Measurements from ENCODE around the gene CLDN18.

CLDN18 gene

GRCh38 chr3:138009476-138010272 is at the start of gene CLDN18:
CLDN18 (plus strand) TSS chr3:138010165; CDS start chr3:138010226, 61 bp downstream.
- no peak for DNase-seq (ENCODE audit: low spot score)

GRCh38 chr3:137962251-137962650 is 47.7 kb upstream of the CLDN18 start:
- DNase-seq (ENCODE audit: low spot score), result no peak

GRCh38 chr3:137963463-137963862 is 46.5 kb upstream of the CLDN18 start:
- DNase-seq (ENCODE audit: low spot score), result no peak

- peak; percentile 85 for DNase-seq (ENCODE audit: low spot score)
Observed at GRCh38 chr3:137970914-137971831, 38.8 kb upstream of the CLDN18 start.

- no peak for DNase-seq (ENCODE audit: low spot score)
Observed at GRCh38 chr3:137972396-137972795, 37.6 kb upstream of the CLDN18 start.

GRCh38 chr3:137978328-137978727 is 31.6 kb upstream of the CLDN18 start:
- DNase-seq (ENCODE audit: low spot score), result no peak

GRCh38 chr3:137987723-137988122 is 22.2 kb upstream of the CLDN18 start:
- no peak for DNase-seq (ENCODE audit: low spot score)

- DNase-seq (ENCODE audit: low spot score), result no peak
Observed at GRCh38 chr3:137988152-137988551, 21.8 kb upstream of the CLDN18 start.

GRCh38 chr3:137988982-137989381 is 21.0 kb upstream of the CLDN18 start:
- no peak for DNase-seq (ENCODE audit: low spot score)

- DNase-seq (ENCODE audit: low spot score), result no peak
Observed at GRCh38 chr3:137990427-137990826, 19.5 kb upstream of the CLDN18 start.

GRCh38 chr3:137992592-137992991 is 17.4 kb upstream of the CLDN18 start:
- DNase-seq (ENCODE audit: low spot score), result no peak

GRCh38 chr3:137998121-137999042 is 11.6 kb upstream of the CLDN18 start:
- no peak for DNase-seq (ENCODE audit: low spot score)

GRCh38 chr3:138003069-138003468 is 6.9 kb upstream of the CLDN18 start:
- no peak for DNase-seq (ENCODE audit: low spot score)

- no peak for DNase-seq (ENCODE audit: low spot score)
Observed at GRCh38 chr3:138005627-138006026, 4.3 kb upstream of the CLDN18 start.

- DNase-seq (ENCODE audit: low spot score), result no peak
Observed at GRCh38 chr3:138007898-138008297, 2.1 kb upstream of the CLDN18 start.

GRCh38 chr3:138010273-138010590 is 267 bp downstream of the CLDN18 start:
- no peak for DNase-seq (ENCODE audit: low spot score)

- no peak for DNase-seq (ENCODE audit: low spot score)
Observed at GRCh38 chr3:138011722-138012121, 1.8 kb downstream of the CLDN18 start.

- no peak for DNase-seq (ENCODE audit: low spot score)
Observed at GRCh38 chr3:138012526-138012925, 2.6 kb downstream of the CLDN18 start.

GRCh38 chr3:138016065-138016464 is 6.1 kb downstream of the CLDN18 start:
- no peak for DNase-seq (ENCODE audit: low spot score)

GRCh38 chr3:138019281-138020069 is 9.5 kb downstream of the CLDN18 start:
- DNase-seq (ENCODE audit: low spot score), result no peak

- DNase-seq (ENCODE audit: low spot score), result no peak
Observed at GRCh38 chr3:138023754-138024153, 13.8 kb downstream of the CLDN18 start.

Measured in AG08395 (cell line).